ENCODE measurements around the gene EBLN1. TPM values are rescaled to one million over a fixed set of nuclear protein-coding genes. Genes with fewer than 3 reads are reported as not detected.
A peak's percentile ranks its signal among the peaks of the same experiment; 100 is the strongest.

EBLN1 gene
- polyA plus RNA-seq (ENCODE audit: insufficient read depth in 1 of 5, insufficient read length in 5 of 5, low replicate concordance in 1 of 5): under 1 TPM in 1 of 5 donors, not detected in 4; 0.09 TPM
- long read RNA-seq, donor 1: 0 reads
- long read RNA-seq, donor 2: 0 reads
- long read RNA-seq, donor 3: 0 reads
- long read RNA-seq, donor 4: 0 reads
- long read RNA-seq, donor 5: 0 reads
- long read RNA-seq, donor 6: 0 reads
- long read RNA-seq, donor 7: 0 reads
- long read RNA-seq, donor 8: 0 reads

GRCh38 chr10:22217842-22218241, at the start of gene EBLN1:
EBLN1 (minus strand) TSS chr10:22218015; CDS start chr10:22209983, 8,032 bp downstream.
- DNase-seq: no peak

DNA sequence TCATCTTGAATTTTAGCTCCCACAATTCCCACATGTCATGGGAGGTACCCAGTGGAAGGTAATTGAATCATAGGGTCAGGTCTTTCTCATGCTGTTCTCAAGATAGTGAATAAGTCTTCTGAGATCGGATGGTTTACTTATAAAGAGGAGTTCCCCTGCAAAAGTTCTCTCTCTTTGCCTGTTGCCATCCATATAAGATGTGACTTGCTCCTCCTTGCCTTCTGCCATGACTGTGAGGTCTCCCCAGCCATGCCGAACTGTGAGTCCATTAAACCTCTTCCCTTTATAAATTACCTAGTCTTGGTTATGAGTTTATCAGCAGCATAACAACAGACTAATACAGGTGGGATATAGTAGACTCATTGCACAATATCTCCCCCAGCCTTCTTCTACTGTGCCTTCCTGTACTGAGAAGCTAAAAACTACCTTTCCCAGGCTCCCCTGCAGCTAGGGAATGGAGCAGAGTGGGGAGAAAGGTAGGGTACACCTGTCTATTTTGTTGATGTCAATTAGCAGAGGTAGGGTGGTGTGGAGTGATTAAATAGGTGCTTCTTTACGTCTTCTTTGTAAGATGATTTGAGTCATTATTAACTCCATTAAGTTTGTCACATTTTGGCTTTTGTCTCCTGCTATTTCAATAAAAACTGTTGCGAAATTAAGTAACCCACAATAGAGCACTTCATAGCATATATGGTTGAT, 48.2 kb upstream of the EBLN1 start:
- DNase-seq: no peak

DNA sequence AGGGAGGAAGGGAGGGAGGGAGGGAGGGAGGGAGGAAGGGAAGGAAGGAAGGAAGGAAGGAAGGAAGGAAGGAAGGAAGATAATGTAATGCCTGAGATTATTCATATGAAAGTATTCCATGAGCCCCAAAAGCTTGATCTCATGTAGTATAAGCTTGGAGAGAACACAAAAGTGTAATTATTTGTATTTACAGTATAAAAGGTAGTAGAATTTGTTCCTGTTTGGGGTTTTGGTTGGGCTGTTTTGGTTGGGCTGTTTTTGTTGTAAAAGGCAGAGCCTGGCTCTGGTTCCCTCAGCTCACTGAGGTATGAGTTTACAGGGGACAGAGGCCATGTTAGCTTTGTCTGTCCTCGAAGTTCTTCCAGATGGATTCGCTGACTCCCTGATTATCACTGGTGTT, 45.3 kb upstream of the EBLN1 start:
- no peak for DNase-seq

DNA sequence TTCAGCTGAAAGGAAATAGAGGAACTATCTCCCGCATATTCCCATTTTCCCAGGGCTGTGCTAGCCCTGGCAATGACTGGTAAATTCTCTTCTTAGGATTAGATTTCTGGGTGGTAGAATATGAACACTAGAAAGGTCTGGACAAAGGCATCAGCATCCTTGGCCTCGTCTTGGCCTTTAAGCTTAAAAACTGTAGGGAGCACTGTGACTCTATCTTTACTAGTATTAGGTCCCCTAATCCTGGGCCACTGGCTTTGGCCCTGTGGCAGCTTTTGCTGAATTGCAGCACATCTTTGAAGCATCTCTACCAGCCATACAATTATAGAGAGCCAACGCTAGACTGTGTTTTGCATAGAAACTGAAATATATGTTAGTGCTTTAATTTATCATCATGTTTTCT, 41.5 kb upstream of the EBLN1 start:
- DNase-seq: no peak

DNA sequence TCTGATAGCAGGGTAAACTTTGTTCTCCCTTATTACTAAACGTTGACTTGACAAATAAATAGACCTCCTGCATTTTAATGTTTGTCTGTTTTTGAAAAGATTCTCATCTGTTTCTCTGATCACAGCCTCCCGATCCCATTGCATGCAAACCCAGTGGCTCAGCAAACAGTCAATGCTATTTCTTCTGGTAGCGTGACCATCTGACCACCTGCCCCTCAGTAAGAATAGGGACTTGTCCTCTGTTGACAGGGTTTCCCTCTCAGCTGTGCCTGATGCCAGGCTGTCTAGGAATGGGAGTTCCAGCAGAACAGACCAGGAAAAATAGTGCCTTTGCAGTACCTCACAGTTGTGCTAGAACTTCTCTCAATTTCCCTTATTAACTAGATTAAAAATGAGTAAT, 40.7 kb upstream of the EBLN1 start:
- no peak for DNase-seq

DNA sequence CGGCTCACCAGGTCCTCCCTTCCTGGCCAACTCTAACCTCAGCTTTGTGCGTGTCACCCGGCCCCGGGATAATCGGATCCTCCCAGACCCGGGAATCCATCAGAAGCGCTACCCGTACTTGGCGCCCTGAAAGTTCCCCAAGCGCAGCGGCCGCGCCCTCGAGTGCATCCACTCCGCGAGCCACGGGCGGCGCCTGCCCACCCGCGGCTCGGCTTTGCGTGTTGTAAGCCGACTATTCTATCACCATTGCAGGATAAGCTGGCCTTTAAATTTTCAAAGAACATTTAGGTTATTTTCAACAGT, 35.7 kb upstream of the EBLN1 start:
- DNase-seq: peak in 1 of 2 donors; percentile 51

DNA sequence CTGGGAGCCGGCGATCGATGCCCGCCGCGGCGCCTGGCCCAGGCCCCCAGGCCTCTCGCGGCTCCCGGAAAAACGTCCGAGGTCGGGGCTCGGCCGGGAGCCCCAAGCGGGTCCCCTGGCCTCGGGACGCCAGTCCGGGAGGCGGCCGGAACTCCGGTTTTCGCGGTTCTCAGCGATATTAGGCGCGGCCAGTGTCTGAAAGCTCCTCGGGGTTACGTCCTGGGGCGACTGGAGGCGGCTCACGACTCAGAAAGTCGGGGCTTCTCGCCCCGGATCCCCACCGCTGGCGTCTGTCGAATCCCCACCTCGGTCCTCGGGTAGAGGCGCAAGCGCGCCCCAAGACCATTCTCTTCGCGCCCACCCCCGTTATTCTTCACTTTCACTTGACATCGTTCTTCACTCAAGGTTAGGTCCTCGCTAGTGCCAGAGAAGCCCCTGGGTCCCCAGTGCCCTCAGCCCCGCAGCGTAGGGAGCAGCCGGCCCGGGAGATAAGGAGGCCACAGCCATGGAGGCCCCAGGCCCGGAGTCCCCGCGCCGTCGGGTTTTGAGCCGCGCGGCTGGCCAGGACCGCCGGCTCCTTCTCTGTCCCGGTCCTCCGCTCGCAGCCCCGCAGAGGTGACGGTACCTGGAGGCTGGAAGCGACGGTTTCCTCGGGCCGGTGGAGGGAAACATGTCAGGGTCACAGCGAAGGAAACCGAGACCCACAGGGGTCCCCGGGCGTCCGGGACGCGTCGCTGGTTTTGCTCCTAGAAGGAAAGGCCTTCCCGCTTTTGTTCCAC, 35.2 kb upstream of the EBLN1 start:
- DNase-seq: peak; percentile 68 to 73

DNA sequence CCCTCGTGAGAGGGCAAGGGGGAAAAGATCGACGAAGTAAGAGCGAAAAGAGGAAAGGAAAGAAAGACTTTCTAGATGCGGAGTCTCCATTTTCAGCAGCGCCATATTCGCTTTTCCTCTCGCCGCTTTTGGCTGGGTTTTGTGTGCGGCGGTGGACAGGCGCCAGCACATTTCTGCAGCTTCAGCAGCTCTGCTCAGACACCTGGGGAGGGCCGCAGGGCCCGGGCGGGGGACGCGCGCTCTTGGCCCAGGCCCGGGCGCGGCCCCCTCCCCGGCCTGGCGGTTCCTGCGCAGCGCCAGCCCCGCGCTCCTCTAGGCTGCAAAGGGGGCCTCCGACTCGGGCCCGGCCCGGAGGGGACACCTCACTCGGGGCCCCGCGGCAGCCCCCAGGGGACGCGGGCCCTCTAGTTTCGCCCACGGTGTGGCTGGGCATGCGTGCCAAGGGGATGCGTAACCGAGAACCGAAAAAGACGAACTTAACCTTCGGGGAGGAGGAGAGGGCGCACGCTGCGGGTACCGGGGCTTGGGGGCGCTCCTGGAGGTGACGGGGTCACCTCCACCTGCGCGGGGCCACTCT, 34.5 kb upstream of the EBLN1 start:
- DNase-seq: peak; percentile 76 to 77

DNA sequence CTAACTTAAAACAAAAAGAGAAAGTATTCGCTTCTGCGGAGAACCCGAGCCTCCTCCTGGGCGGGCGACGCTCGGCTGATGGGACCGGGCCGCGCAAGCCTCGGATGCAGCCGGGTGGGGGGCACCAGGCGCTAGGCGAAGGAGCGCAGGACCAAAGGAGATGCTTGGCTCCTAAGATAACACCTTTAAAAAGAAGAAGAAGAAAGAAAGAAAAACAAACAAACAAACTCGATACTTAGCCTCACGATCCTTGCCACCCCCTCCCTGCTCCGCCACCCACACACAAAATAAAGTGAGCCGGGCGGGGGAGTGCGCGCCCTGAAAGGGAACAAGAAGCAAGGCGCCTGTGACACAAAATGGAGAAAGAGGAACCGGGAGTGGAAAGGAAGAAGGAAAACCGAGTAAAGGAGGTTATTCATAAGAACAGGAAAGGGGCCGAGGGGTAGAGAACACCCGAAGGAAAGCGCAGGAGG, 34.0 kb upstream of the EBLN1 start:
- peak; percentile 70 to 74 for DNase-seq

GRCh38 chr10:22250897-22251660, 33.3 kb upstream of the EBLN1 start:
- DNase-seq: peak; percentile 47 to 53

DNA sequence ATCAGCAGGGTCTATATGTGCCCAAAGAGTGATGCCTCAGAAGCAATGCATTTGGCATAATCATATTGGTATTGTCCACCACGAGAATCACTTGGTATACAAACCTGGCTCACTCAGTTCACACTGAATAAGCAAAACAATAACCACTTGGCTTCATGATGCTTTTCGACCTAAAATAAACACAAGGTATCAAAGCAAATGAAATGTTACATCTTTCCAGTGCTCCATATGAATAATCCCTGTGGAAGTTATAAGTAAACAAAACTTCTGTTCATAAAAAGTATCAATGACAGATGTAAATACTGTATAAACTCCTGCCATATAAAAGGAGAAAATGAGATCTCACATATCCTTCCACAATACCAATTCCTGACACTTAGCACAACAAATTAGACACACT, 29.8 kb upstream of the EBLN1 start:
- DNase-seq: no peak

DNA sequence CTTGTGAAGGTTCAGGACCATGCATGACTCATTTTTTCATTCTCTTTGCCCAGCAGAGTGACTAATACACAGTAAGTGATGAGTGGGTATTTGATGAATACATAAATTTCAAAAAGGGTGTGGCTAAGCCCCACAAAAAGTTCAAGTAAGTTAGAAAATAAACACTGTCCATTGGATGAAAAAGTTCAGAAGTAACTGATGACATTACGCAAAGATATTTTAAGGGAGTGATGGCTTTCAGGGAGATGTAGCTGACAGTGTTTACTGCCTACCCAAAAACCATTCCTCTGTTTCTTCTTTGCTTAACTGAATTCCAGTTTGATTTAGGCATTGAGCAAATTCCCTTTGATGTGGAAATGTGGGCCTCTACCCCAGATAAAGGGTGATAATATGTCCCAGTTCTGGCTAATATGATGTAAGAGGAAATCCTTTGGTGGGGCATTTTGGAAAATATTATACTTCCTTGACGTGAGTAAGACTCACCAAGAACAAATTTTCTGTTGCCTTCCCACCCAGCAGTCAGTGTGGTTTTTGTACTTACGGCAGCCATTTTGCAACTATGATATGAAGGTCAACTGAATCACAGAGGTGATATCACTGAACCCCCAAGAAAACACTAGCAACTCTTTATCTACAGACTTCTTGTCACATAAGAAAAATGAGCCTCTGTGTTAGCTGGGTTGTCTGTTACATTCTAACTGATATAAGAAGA, 29.0 kb upstream of the EBLN1 start:
- no peak for DNase-seq

GRCh38 chr10:22245567-22245966, 27.8 kb upstream of the EBLN1 start:
- DNase-seq: no peak

- DNase-seq: no peak
Measured at GRCh38 chr10:22244855-22245254, 27.0 kb upstream of the EBLN1 start.

- DNase-seq: no peak
Measured at GRCh38 chr10:22244001-22244400, 26.2 kb upstream of the EBLN1 start.

GRCh38 chr10:22243321-22243720, 25.5 kb upstream of the EBLN1 start:
- no peak for DNase-seq

- DNase-seq: no peak
Measured at GRCh38 chr10:22231260-22231659, 13.4 kb upstream of the EBLN1 start.

- peak; percentile 62 to 80 for DNase-seq
Measured at GRCh38 chr10:22230158-22230833, 12.5 kb upstream of the EBLN1 start.

- no peak for DNase-seq
Measured at GRCh38 chr10:22229802-22230157, 12.0 kb upstream of the EBLN1 start.
